HL-60/S4 treated with phorbol 12-myristate 13-acetate at 8.2 ng/mL for 4 days and 3 days (cell line): ENCODE measurements around the gene CCDC85C.

Experiments
- in situ Hi-C: fragments of 300-500 bp; cut with MboI; formaldehyde crosslinking; loops from 2 replicates; pipeline ENCODE4 v1.15.0; 2022; ENCODE audit warnings: low sequenced_read_pairs

Gene CCDC85C

GRCh38 chr14:99480917-99481744, 122.9 kb downstream of the CCDC85C start, which contains the start of gene CCNK:
TSS of gene CCNK (plus strand) at chr14:99481409. CDS start at chr14:99492678, 11,269 bp downstream.
- in situ Hi-C loops: no loop called here

DNA sequence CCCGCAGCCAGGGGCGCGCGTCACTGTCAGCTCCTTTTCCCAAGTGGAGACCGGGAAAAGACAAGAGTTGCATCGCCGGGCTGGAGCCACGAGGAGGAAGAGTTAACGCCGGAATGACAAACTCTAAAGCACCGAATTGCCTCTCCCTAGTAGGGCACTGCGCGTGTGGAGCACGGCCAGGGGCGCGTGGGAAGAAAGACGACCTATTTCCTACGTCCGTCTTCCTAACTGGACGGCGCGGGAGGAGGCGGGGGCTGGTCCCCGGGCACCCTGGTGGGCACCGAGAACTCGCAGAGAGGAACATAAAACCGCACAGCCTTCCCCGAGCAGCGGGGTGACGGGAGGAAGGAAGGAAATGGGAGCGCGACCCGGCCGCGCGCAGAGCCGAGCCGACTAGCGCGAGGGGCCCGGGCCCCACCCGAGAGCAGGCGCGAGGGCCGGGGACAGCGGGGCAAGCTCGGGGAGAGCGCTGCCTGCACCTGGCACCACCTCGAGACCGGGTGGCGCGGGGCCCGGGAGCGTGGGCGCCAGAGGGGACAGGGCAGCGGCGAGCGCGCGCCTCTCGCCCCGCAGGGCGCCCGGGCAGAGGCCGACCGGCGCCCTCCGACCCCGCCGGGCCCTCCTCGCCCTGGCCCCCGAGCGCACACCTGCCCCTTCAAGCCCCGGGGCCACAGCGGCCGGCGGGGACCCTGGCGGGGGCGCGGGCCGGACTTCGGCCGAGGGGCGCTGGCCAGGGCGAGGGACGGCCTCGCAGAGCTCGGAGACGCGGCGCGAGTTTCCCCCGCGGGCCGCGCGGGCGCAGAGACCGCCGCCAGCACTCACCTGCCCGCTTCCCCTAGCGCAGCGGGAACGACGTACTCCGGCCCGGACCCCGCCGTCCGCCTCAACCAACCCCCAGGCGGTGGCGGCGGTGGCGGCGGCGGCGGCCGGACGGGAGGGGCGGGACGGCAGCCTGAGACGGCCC, 123.8 kb downstream of the CCDC85C start, which contains the start of gene SETD3:
SETD3 (minus strand) TSS at position 954 of the 964 bp plus-strand sequence. CDS start 15,054 bp downstream, outside the sequence.
- in situ Hi-C loops: no loop called here

GRCh38 chr14:99479160-99479905, 124.7 kb downstream of the CCDC85C start:
- in situ Hi-C loops: no loop called here

- in situ Hi-C loops: no loop called here
These were observed 125.9 kb downstream of the CCDC85C start for GRCh38 chr14:99478128-99478527.

DNA sequence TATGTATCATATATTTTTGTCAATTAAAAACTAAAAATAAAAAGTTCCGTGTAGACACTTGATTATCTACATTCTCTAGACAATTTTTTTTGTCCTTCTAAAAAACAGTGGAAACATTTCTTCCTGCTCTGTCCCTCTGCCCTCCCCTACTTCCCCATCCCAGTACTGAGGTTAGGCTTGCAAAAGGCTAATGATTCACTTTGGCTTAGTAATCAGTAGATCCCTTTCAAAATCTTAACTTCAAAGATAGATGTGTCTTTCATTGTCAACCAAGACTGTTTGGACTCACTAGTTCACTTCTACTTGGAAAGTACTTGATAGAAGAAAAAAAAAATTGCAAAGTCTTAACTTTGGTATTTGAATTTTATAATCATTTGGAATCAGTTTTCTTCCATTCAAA, 127.1 kb downstream of the CCDC85C start:
- in situ Hi-C loops: no loop called here

DNA sequence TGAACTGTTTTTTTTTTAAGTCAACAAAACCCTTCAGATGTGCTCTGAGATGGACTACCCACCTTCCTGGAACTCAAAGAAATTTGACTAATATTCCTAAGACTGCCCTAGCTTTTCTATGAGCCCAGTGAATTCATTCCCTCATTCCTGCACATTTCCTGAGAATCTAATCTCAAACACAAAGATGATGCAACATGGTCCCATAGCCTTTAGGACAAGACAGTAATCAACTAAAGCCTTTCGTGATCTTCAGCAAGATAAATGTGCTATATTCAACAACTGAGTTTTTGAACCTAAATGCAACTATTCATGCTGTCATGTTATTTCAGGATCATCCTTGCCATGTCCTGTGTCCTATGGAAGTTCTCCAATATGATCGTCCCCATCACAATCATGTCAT, 128.3 kb downstream of the CCDC85C start:
- in situ Hi-C loops: no loop called here

DNA sequence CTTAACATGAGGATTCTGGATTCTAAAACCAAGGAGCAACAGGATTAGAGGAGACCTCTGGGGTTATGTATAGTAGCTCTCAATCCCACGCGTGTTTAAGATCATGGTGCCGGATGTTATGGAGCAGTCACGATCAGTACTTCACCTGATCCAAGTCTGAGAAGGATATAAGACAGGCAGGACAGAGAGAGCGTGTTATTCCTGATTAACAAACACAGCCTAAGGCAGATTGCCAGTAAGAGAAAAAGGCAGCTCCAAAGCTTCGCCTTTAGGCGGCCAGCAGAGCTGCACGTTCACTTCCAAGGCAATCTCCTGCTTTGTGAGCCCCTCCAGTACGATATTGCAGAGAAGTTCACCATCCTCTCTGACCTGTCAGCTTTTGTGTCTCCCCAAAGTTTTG, 128.8 kb downstream of the CCDC85C start:
- in situ Hi-C loops: no loop called here

- in situ Hi-C loops: no loop called here
These were observed 130.5 kb downstream of the CCDC85C start for GRCh38 chr14:99473458-99473857.

GRCh38 chr14:99472937-99473336, 131.1 kb downstream of the CCDC85C start:
- in situ Hi-C loops: no loop called here

- in situ Hi-C loops: no loop called here
These were observed 132.3 kb downstream of the CCDC85C start for GRCh38 chr14:99471731-99472130.

GRCh38 chr14:99468836-99469592, 135.0 kb downstream of the CCDC85C start:
- in situ Hi-C loops: no loop called here

GRCh38 chr14:99468081-99468480, 135.9 kb downstream of the CCDC85C start:
- in situ Hi-C loops: no loop called here

DNA sequence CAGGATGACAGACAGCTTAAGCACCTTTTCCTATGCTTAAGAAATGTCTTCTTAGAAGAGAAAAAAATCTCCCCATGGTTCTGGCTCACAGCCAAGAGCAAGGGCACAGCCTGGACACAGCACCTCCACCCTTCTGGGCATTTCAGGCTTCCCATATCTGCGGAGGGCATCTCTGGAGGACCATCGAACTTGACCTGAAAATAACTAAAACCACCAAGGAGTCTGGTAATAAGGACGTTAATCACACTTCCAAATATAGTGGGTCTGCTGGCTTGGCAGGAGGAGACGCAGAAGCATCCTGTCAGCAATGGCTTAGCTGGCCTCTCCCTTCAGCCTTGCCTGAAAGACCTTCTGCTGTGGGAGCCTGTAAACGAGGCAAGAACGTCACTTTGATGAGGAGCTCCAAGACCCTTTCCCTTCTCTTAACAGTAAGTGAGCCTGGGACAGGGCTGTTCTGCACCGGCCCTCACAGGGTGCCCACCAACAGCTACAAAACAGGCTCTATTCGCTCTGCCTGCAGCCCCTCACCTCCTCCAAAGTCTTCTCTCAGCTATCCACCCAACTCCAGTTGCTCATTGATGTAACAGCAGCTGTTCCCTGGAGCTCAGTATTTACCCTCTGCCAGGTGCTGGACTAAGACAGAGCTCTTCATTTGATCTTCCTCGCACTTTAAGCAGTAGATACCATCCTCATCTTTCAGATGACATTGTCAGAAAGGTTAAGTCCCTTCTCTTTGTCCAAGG, 136.5 kb downstream of the CCDC85C start:
- in situ Hi-C loops: no loop called here

DNA sequence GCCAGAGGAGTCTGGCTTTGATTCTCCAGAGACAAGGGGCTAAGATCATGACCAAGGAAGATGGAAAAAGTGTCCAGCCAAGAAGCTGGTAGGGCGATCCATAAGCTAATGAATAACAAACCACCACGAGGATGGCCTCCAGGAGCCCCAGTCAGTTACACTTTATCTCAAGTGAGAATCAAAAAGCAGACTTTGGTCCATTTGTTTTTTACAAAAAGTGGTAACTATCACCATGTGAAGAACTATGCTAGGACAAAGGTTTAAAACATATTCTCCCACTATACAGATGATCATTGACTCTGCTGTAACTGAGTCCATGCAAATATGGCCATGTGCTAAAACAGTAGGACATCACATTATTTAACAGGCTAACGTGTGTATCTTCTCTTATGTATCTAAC, 137.2 kb downstream of the CCDC85C start:
- in situ Hi-C loops: no loop called here

DNA sequence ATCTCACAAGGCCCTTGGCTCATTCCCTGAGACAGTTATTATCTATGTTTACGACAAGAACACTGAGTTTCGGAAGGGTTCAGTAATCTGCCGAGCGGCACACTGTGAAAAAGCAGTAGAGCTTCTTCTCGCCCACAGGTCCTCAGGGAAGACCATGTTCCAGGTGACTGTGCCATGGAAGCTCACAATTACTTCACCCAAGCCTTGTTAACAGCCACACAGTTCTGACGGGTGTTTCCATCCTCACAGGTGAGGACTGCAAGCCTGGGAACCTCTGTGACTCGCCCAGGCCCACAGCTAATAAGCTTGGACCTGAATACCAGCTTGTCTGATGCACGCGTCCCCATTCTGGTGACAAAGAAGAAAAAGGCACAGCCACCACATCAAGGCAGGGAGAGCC, 138.7 kb downstream of the CCDC85C start:
- in situ Hi-C loops: no loop called here

GRCh38 chr14:99463974-99464373, 140.0 kb downstream of the CCDC85C start:
- in situ Hi-C loops: no loop called here

DNA sequence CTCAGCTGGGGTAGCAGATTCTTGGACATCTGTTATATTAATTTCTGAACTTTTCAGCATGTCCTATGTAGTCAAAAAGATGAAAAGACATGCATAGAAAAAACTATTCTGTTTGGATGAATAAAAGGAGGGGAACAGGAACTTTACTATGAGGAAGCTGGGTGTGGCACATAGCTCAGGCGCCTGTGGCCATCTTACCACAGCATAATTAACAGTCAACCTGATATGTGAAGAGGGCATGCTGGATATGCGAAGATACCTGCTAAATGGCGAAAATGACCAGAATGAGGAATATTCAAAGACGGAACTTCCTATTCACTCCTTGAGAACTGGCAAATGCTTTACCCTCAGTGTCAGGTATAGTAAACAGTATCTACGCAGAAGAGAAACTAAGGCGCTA, 141.8 kb downstream of the CCDC85C start:
- in situ Hi-C loops: no loop called here

GRCh38 chr14:99461411-99462085, 142.5 kb downstream of the CCDC85C start:
- in situ Hi-C loops: no loop called here

DNA sequence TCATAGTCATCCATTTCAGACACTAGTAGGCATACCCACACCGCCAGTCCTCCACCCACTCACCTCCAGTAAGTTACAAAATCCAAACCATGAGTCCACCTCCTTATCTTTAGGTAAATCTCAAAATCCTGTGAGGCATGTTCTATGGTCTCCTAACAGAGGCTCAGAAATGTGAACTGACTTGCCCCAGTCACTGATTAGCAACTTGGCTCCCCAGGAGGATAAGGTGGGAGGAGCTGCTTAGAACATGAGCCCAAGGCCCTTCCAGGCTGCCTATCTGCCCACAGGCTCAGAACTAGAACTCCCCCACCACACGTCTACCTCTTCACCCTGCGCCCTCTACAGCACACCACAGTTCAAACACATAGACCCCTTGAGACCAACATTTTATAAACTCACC, 143.2 kb downstream of the CCDC85C start:
- in situ Hi-C loops: no loop called here
